Epidermal melanocyte (primary cell): ENCODE results near the gene LTA.
A peak's percentile ranks its signal among the peaks of the same experiment; 100 is the strongest.

Experiments used
- DNase-seq: peaks from one replicate; pipeline ENCODE4 v3.0.0; 2011; ENCODE audit warnings: low spot score; ENCODE audit not compliant: insufficient read length

Gene LTA

GRCh38 chr6:31569861-31570536, 2.1 kb upstream of the LTA start:
- no peak for DNase-seq

GRCh38 chr6:31573239-31574105, 1.4 kb downstream of the LTA start:
- no peak for DNase-seq

- DNase-seq, result no peak
Observed at GRCh38 chr6:31574106-31575061, 2.3 kb downstream of the LTA start.

- DNase-seq, result no peak
Observed at GRCh38 chr6:31575335-31575901, 3.3 kb downstream of the LTA start, which contains the start of gene TNF. TNF (plus strand) TSS chr6:31575565; CDS start chr6:31575742, 177 bp downstream.

- DNase-seq, result no peak
Observed at GRCh38 chr6:31575952-31576685, 4.0 kb downstream of the LTA start.

GRCh38 chr6:31576897-31577578, 4.9 kb downstream of the LTA start:
- DNase-seq, result no peak

- DNase-seq, result no peak
Observed at GRCh38 chr6:31577579-31577966, 5.5 kb downstream of the LTA start.

- DNase-seq, result no peak
Observed at GRCh38 chr6:31578184-31579118, 6.4 kb downstream of the LTA start.

GRCh38 chr6:31579119-31579505, 7.0 kb downstream of the LTA start:
- no peak for DNase-seq

- DNase-seq, result no peak
Observed at GRCh38 chr6:31579546-31580437, 7.7 kb downstream of the LTA start.

- no peak for DNase-seq
Observed at GRCh38 chr6:31580438-31580740, 8.3 kb downstream of the LTA start.

GRCh38 chr6:31580807-31581433, 8.8 kb downstream of the LTA start:
- peak; percentile 91 for DNase-seq

- no peak for DNase-seq
Observed at GRCh38 chr6:31581434-31582229, 9.5 kb downstream of the LTA start.

- DNase-seq, result no peak
Observed at GRCh38 chr6:31582230-31582643, 10.1 kb downstream of the LTA start, which contains the start of gene LTB. LTB (minus strand) TSS chr6:31582424; CDS start chr6:31582417, 7 bp downstream.

- no peak for DNase-seq
Observed at GRCh38 chr6:31585491-31585890, 13.4 kb downstream of the LTA start.

GRCh38 chr6:31586008-31586407, 13.9 kb downstream of the LTA start, which contains the start of gene LST1:
LST1 (plus strand) TSS chr6:31586277; CDS start chr6:31587300, 1,023 bp downstream.
- no peak for DNase-seq
